Fibroblast of pulmonary artery (primary cell): ENCODE results near the gene TESPA1.
A peak's percentile ranks its signal among the peaks of the same experiment; 100 is the strongest.

Source experiments
- DNase-seq: peaks from one replicate; pipeline ENCODE4 v3.0.0-alpha.2; 2010; ENCODE audit warnings: low read depth
- H3K4me3 ChIP-seq: replicated peaks from 2 replicates; pipeline ENCODE4 v1.5.1; 2011; ENCODE audit warnings: low read depth, mild to moderate bottlenecking, control low read depth, low read length, moderate library complexity
- TF ChIP-seq, protein P1 (sequence below): IDR thresholded peaks from 2 replicates; pipeline ENCODE4 v1.5.1; 2011; ENCODE audit warnings: mild to moderate bottlenecking, control low read depth, low read length, inconsistent platforms; ENCODE audit errors: missing control alignments

The TESPA1 gene

DNA sequence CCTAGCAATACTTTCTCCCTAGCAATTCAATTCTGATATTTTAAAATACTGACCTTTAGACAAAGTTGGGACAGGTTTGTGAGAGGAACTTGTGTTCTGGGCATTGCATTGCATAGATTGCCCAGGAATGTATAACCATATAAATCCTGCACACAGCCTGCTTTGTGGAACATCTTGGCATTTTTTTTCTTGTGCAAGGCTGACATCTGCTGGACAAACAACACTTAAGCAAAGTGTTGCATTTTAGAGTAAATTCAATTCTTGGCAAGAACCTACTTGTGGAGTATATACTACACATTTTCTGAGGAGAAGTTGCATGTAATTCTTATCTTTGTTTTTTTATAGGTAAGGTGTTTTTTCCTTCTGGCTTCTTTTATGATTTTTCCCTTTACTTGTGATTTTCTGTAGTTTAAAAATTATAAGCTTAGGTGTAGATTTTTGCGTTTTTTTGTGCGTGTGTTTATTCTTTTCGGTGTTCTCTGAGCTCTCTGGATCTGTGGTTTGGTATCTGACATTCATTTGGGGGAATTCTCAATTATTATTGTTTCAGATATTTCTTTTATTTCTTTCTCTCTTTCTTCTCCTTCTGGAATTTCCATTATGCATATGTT is 26.4 kb downstream of the TESPA1 start:
- TF ChIP-seq, protein P1, sequence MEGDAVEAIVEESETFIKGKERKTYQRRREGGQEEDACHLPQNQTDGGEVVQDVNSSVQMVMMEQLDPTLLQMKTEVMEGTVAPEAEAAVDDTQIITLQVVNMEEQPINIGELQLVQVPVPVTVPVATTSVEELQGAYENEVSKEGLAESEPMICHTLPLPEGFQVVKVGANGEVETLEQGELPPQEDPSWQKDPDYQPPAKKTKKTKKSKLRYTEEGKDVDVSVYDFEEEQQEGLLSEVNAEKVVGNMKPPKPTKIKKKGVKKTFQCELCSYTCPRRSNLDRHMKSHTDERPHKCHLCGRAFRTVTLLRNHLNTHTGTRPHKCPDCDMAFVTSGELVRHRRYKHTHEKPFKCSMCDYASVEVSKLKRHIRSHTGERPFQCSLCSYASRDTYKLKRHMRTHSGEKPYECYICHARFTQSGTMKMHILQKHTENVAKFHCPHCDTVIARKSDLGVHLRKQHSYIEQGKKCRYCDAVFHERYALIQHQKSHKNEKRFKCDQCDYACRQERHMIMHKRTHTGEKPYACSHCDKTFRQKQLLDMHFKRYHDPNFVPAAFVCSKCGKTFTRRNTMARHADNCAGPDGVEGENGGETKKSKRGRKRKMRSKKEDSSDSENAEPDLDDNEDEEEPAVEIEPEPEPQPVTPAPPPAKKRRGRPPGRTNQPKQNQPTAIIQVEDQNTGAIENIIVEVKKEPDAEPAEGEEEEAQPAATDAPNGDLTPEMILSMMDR: peak; percentile 65
- peak; percentile 86 for DNase-seq
- no peak overlapping the region for H3K4me3 ChIP-seq

DNA sequence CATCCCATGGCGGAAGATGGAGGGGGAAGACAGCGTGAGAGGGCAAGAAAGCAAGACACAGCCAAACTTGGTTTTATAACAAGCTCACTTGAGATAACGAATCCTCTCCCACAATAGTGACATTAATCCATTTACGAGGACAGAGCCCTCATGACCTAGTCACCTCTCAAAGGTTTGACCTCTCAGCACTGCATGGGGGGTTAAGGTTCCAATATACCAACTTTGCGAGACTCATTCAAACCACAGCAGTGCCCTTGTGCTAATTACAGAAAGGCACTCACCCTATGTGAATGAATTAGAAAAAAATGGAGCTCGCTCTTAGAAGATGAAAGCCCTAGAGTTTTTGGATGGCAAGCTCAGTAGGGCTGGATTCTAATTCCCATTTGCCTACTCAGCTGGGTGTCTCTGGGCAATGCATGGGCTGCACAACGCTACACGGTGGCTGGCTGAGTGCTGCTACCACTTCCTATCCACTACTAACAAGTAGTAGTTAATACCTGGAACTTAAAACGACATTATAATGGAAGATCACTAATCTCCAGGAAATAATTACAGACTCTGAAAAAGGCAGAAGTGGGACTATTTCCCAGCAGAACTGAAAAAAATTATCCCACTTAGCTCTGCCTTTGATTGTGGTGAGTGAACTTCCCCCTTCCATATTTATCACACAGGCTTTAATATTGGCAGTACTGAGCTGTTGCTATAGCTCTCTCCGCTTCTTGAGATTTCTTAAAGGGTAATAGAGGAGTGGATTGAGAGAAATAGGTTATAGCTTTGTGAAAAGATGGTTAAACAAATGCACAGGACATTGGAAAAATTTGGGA is 27.5 kb downstream of the TESPA1 start:
- TF ChIP-seq, protein P1: no peak
- no peak for DNase-seq
- H3K4me3 ChIP-seq: no peak overlapping the region

DNA sequence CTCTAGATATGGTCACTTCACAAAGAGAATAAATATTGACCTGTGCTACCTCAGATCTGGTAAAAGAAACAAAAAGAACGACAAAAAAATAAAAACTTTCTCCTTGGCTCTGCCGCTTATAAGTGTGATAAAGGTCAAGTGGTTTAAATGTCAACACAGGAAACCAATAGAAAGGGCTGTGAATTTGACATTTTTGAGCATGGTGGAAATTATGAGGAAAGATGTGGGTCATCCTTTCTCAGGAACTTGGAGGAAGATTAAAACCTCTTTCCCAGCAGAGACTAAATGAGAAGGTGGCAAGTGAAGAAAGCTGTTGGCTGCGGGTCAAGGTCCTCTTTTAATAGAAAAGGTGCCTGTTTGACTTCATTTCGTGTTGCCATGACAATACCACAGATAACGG is 28.2 kb downstream of the TESPA1 start:
- H3K4me3 ChIP-seq: no peak overlapping the region
- no peak for DNase-seq
- TF ChIP-seq, protein P1: no peak

DNA sequence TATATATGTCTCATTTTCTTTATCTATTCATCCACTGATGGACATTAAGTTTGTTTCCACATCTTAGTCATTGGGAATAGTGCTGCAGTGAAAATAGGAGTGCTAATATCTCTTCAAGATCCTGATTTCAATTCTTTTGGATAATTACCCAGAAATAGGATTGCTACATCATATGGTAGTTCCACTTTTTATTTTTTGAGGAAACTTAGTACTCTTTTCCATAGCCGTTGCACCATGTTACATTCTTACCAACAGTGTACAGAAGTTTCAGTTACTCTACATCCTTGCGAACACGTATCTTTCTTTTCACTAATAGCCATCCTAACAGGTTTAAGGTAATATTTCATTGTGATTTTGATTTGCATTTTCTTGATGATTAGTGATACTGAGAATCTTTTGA is 29.8 kb downstream of the TESPA1 start:
- no peak for DNase-seq
- H3K4me3 ChIP-seq: no peak overlapping the region
- TF ChIP-seq, protein P1: no peak

DNA sequence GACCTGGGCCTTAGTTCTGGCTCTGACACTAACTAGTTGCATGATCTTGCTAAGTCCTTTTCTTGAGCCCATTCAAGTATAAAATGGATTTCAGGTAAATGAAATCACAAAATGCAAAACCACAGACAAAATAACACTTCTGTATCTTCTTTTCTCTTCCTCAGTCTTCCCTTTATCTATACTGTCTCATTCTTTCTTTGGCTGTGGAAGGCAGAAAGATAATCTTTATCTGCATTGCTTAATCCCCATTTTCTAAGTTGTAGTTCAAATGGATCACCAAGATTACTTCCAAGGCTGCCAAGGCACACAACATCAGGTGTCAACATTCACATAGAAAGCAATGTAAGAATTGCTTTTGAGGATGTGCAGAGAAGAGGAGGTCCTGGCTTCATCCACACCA is 30.3 kb downstream of the TESPA1 start:
- TF ChIP-seq, protein P1: no peak
- no peak for DNase-seq
- no peak overlapping the region for H3K4me3 ChIP-seq

DNA sequence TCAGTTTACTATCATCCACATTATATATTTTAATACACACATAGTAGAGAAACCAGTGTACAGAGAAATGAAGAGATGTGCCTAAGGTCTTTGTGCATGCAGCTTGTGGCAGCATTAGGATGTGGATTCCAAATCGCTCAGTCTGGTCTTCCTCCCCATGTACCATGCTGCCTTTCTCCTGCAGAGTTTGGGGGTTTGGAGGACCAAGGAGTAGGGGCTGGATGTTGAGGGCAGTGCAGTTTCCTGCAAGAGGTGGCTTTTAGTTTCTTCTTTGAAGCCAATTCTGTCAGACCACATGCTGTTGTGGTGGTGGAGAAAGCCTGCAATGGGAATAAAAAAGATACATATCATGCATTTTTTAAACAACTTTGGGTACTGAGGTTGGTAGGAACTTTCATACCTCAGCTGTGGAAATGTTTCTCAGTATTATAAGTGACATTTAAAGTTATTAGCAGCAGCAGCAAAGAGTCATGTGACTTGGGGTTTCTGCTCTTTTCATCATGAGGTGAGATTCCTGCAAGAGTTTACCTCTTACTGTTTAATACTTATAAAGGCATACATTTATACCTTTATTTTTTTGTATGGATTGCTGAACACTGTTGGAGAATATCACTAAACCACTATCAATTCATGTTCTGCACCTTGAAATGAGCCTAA is 34.4 kb downstream of the TESPA1 start:
- TF ChIP-seq, protein P1: no peak
- no peak for DNase-seq
- H3K4me3 ChIP-seq: no peak overlapping the region
